Liver (tissue), 9 donors: Measurements from ENCODE around the gene DDB1. TPM values are rescaled to one million over a fixed set of nuclear protein-coding genes. Genes with fewer than 3 reads are reported as not detected.

Source experiments
- DNase-seq: peaks from one replicate; pipeline ENCODE4 v3.0.0-alpha.2; 2017; ENCODE audit warnings: low spot score
- H3K27ac ChIP-seq, 2 donors: one replicate each; pipeline ENCODE4 v1.7.0; 2013; ENCODE audit warnings: inconsistent platforms in 2 of 2, low read length in 2 of 2, control low read depth in 1 of 2, low read depth in 1 of 2, mild to moderate bottlenecking in 1 of 2
- H3K27me3 ChIP-seq, 4 donors: one replicate each; pipeline versions ENCODE4 v1.6.1 to v1.7.0; 2013; ENCODE audit warnings: low read length in 3 of 4, inconsistent platforms in 1 of 4, mild to moderate bottlenecking in 1 of 4, moderate library complexity in 1 of 4; ENCODE audit not compliant: control insufficient read depth in 4 of 4, insufficient read depth in 4 of 4
- H3K36me3 ChIP-seq, 4 donors: one replicate each; pipeline versions ENCODE4 v1.6.1 to v1.7.0; 2013; ENCODE audit warnings: low read length in 3 of 4, mild to moderate bottlenecking in 3 of 4, low read depth in 1 of 4, moderate library complexity in 1 of 4; ENCODE audit not compliant: control insufficient read depth in 4 of 4, insufficient read depth in 3 of 4
- H3K4me1 ChIP-seq, 4 donors: one replicate each; pipeline versions ENCODE4 v1.6.1 to v1.7.0; 2013; ENCODE audit warnings: low read length in 3 of 4, mild to moderate bottlenecking in 3 of 4, moderate library complexity in 1 of 4; ENCODE audit not compliant: control insufficient read depth in 4 of 4, insufficient read depth in 4 of 4
- H3K4me3 ChIP-seq, 3 donors: one replicate each; pipeline versions ENCODE4 v1.6.1 to v1.7.0; 2013; ENCODE audit warnings: low read length in 3 of 3, control low read depth in 1 of 3, low read depth in 1 of 3, mild to moderate bottlenecking in 1 of 3
- H3K9ac ChIP-seq, 2 donors: one replicate each; pipeline ENCODE4 v1.7.0; 2013; ENCODE audit warnings: low read length in 2 of 2, mild to moderate bottlenecking in 2 of 2, moderate library complexity in 2 of 2, control low read depth in 1 of 2, low read depth in 1 of 2
- H3K9me3 ChIP-seq, 4 donors: one replicate each; pipeline versions ENCODE4 v1.6.1 to v1.7.0; 2013; ENCODE audit warnings: low read length in 3 of 4; ENCODE audit not compliant: control insufficient read depth in 4 of 4
- EGR1 ChIP-seq, 2 donors: IDR thresholded peaks; 2 replicates each; pipeline ENCODE4 v1.6.1; 2016 to 2018; ENCODE audit warnings: antibody characterized with exemption in 2 of 2, low read depth in 2 of 2
- FOXA1 ChIP-seq: IDR thresholded peaks from 2 replicates; pipeline ENCODE4 v1.6.1; 2016; ENCODE audit warnings: antibody characterized with exemption
- FOXA2 ChIP-seq: IDR thresholded peaks from 2 replicates; pipeline ENCODE4 v1.6.1; 2016; ENCODE audit warnings: antibody characterized with exemption
- GABPA ChIP-seq, 2 donors: IDR thresholded peaks in 1 of 2; conservative IDR thresholded peaks in 1 of 2; 2 replicates each; pipeline ENCODE4 v1.6.1; 2016; ENCODE audit warnings: antibody characterized with exemption in 2 of 2, mild to moderate bottlenecking in 1 of 2, moderate library complexity in 1 of 2
- HNF4A ChIP-seq, 2 donors: conservative IDR thresholded peaks; 2 replicates each; pipeline ENCODE4 v1.6.1; 2016; ENCODE audit warnings: antibody characterized with exemption in 2 of 2, mild to moderate bottlenecking in 2 of 2
- HNF4G ChIP-seq: IDR thresholded peaks from 2 replicates; pipeline ENCODE4 v1.6.1; 2016; ENCODE audit warnings: antibody characterized with exemption
- JUND ChIP-seq, 2 donors: IDR thresholded peaks; 2 replicates each; pipeline ENCODE4 v1.6.1; 2016; ENCODE audit warnings: antibody characterized with exemption in 2 of 2
- NR2F2 ChIP-seq: IDR thresholded peaks from 2 replicates; pipeline ENCODE4 v1.6.1; 2016; ENCODE audit warnings: antibody characterized with exemption
- RAD21 ChIP-seq, 2 donors: IDR thresholded peaks; 2 replicates each; pipeline ENCODE4 v1.6.1; 2016; ENCODE audit warnings: antibody characterized with exemption in 2 of 2, mild to moderate bottlenecking in 2 of 2
- RXRA ChIP-seq, 2 donors: IDR thresholded peaks; 2 replicates each; pipeline ENCODE4 v1.6.1; 2017 to 2018; ENCODE audit warnings: antibody characterized with exemption in 2 of 2, mild to moderate bottlenecking in 1 of 2
- SP1 ChIP-seq: IDR thresholded peaks from 2 replicates; pipeline ENCODE4 v1.6.1; 2018; ENCODE audit warnings: antibody characterized with exemption, mild to moderate bottlenecking
- TAF1 ChIP-seq: conservative IDR thresholded peaks from 2 replicates; pipeline ENCODE4 v1.6.1; 2016; ENCODE audit warnings: antibody characterized with exemption, mild to moderate bottlenecking
- YY1 ChIP-seq: IDR thresholded peaks from 2 replicates; pipeline ENCODE4 v1.6.1; 2016; ENCODE audit warnings: antibody characterized with exemption, mild to moderate bottlenecking
- ZBTB33 ChIP-seq: IDR thresholded peaks from 2 replicates; pipeline ENCODE4 v1.6.1; 2016; ENCODE audit warnings: antibody characterized with exemption
- WGBS: extraction: QIAGEN DNeasy Blood & Tissue Kit; methylation state at CpG from one replicate; pipeline ENCODE4 v1.1.7; 2013; 5-methylcytosine and 5-hydroxymethylcytosine counted together
- polyA plus RNA-seq, 2 donors: library from polyadenylated mRNA; stranded (reverse) in 1 of 2; unstranded in 1 of 2; fragments of 200-250 nt in 1 of 2; fragments of >200 nt in 1 of 2; fragmentation: Nextera tagmentation in 1 of 2; extraction: Ambion mirVana in 1 of 2; gene quantifications; one replicate each; pipeline versions ENCODE4 v1.2.1 to v1.2.3, GENCODE V29; 2013 to 2015
- total RNA-seq, 2 donors: library from RNA; depleted of rRNA; stranded (reverse); fragments of >200 nt; gene quantifications; one replicate each; pipeline ENCODE4 v1.2.3, GENCODE V29; 2014
- TF ChIP-seq, protein P1 (sequence below): IDR thresholded peaks from 2 replicates; pipeline ENCODE4 v1.6.1; 2016; ENCODE audit warnings: antibody characterized with exemption, mild to moderate bottlenecking
- TF ChIP-seq, protein P2 (sequence below): fragments of 150-350 bp; IDR thresholded peaks from 2 replicates; pipeline ENCODE4 v1.5.1; 2017; ENCODE audit warnings: improper control_type of control experiment, low read depth, low read length; ENCODE audit not compliant: missing input control
- TF ChIP-seq, protein P3 (sequence below): IDR thresholded peaks from 2 replicates; pipeline ENCODE4 v1.6.1; 2016; ENCODE audit warnings: antibody characterized with exemption
- TF ChIP-seq, protein P4 (sequence below): IDR thresholded peaks from 2 replicates; pipeline ENCODE4 v1.6.1; 2016; ENCODE audit warnings: antibody characterized with exemption
- donor health status: healthy.
- donor health status: healthy.
- donor health status: healthy.
- donor health status: healthy.
- donor health status: healthy.

DDB1 gene
- total and polyA plus RNA-seq, 4 donors: 37.5 to 146 (median 88.9) TPM

DNA sequence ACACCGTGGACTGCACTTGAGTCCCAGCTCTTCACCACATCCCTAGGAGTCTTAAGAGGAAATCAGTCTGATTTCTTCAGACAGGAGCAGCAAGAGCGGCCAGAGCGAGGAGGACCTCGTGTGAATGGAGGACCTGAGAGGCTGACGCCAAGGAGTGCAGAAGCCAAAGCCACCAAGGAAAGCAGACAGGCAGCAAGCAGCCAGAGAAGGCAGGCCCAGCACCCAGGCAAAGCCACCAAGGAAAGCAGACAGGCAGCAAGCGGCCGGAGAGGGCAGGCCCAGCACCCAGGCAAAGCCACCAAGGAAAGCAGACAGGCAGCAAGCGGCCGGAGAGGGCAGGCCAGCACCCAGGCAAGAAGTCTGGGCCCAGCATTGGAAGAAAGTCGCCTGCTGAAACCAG is 17.0 kb upstream of the DDB1 start:
- Histone ChIP-seq H3K4me3 (no peak overlapping the region), H3K27ac (no peak overlapping the region), H3K27me3 (no peaks in the 10 kb centered on the region), H3K36me3 (peaks cover 8 to 30% (median 10%) of the 10 kb centered on the region in 4 donors), H3K9ac (no peak overlapping the region), H3K4me1 (peaks cover 0 to 11% (median 6%) of the 10 kb centered on the region in 4 donors), H3K9me3 (no peaks in the 10 kb centered on the region)
- TF ChIP-seq RAD21 (IDR thresholded peaks at IDR 0.05) (no peak), HNF4G (no peak), TAF1 (no peak), YY1 (no peak), ZBTB33 (no peak), RXRA (IDR thresholded peaks at IDR 0.05) (no peak), FOXA1 (no peak), FOXA2 (no peak), NR2F2 (no peak), JUND (IDR thresholded peaks at IDR 0.05) (no peak), EGR1 (IDR thresholded peaks at IDR 0.05; ENCODE audit: low read depth in 2 of 2) (no peak), GABPA (IDR thresholded peaks at IDR 0.05 in 1 of 2, conservative IDR thresholded peaks at IDR 0.05 in 1 of 2) (no peak), HNF4A (conservative IDR thresholded peaks at IDR 0.05) (no peak), SP1 (no peak)
- TF ChIP-seq, protein P1, sequence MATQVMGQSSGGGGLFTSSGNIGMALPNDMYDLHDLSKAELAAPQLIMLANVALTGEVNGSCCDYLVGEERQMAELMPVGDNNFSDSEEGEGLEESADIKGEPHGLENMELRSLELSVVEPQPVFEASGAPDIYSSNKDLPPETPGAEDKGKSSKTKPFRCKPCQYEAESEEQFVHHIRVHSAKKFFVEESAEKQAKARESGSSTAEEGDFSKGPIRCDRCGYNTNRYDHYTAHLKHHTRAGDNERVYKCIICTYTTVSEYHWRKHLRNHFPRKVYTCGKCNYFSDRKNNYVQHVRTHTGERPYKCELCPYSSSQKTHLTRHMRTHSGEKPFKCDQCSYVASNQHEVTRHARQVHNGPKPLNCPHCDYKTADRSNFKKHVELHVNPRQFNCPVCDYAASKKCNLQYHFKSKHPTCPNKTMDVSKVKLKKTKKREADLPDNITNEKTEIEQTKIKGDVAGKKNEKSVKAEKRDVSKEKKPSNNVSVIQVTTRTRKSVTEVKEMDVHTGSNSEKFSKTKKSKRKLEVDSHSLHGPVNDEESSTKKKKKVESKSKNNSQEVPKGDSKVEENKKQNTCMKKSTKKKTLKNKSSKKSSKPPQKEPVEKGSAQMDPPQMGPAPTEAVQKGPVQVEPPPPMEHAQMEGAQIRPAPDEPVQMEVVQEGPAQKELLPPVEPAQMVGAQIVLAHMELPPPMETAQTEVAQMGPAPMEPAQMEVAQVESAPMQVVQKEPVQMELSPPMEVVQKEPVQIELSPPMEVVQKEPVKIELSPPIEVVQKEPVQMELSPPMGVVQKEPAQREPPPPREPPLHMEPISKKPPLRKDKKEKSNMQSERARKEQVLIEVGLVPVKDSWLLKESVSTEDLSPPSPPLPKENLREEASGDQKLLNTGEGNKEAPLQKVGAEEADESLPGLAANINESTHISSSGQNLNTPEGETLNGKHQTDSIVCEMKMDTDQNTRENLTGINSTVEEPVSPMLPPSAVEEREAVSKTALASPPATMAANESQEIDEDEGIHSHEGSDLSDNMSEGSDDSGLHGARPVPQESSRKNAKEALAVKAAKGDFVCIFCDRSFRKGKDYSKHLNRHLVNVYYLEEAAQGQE: no peak
- TF ChIP-seq, protein P2, sequence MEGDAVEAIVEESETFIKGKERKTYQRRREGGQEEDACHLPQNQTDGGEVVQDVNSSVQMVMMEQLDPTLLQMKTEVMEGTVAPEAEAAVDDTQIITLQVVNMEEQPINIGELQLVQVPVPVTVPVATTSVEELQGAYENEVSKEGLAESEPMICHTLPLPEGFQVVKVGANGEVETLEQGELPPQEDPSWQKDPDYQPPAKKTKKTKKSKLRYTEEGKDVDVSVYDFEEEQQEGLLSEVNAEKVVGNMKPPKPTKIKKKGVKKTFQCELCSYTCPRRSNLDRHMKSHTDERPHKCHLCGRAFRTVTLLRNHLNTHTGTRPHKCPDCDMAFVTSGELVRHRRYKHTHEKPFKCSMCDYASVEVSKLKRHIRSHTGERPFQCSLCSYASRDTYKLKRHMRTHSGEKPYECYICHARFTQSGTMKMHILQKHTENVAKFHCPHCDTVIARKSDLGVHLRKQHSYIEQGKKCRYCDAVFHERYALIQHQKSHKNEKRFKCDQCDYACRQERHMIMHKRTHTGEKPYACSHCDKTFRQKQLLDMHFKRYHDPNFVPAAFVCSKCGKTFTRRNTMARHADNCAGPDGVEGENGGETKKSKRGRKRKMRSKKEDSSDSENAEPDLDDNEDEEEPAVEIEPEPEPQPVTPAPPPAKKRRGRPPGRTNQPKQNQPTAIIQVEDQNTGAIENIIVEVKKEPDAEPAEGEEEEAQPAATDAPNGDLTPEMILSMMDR: no peak
- TF ChIP-seq, protein P3, sequence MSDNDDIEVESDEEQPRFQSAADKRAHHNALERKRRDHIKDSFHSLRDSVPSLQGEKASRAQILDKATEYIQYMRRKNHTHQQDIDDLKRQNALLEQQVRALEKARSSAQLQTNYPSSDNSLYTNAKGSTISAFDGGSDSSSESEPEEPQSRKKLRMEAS: no peak
- TF ChIP-seq, protein P4, sequence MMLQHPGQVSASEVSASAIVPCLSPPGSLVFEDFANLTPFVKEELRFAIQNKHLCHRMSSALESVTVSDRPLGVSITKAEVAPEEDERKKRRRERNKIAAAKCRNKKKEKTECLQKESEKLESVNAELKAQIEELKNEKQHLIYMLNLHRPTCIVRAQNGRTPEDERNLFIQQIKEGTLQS: no peak
- 95% methylated on average over 10 of the region's 10 CpGs for WGBS
- DNase-seq: no peak
